ENCODE results near the gene MYL12B. TPM values are rescaled to one million over a fixed set of nuclear protein-coding genes. Genes with fewer than 3 reads are reported as not detected.

Gene MYL12B
- total RNA-seq, 1 experiment from 2014 or later = 229 TPM

GRCh38 chr18:3283908-3284307 is 22.0 kb downstream of the MYL12B start:
- ChIA-PET POLR2A (interaction anchor here (0.6 to 6.3 kb wide), 7 partner anchors 8 to 382 kb away, joined by 3 to 59 read pairs (median 14); no protein-coding TSS in a partner anchor), CTCF (interaction anchor here (0.6 to 8.0 kb wide), 10 partner anchors 9 to 815 kb away, joined by 3 to 106 read pairs (median 6); no protein-coding TSS in a partner anchor)
- Mint-ChIP-seq H3K4me1 (ENCODE audit: insufficient read depth, unreplicated experiment) (peaks cover 6% of the 10 kb centered on the region), H3K27ac (ENCODE audit: low read depth, unreplicated experiment) (no peak overlapping the region), H3K27me3 (ENCODE audit: insufficient read depth, unreplicated experiment) (no peaks in the 10 kb centered on the region), H3K4me3 (ENCODE audit: unreplicated experiment) (no peak overlapping the region), H3K9me3 (ENCODE audit: unreplicated experiment) (no peaks in the 10 kb centered on the region), H3K36me3 (ENCODE audit: insufficient read depth, unreplicated experiment) (peaks cover 15% of the 10 kb centered on the region)
- no peak for TF ChIP-seq CTCF (IDR thresholded peaks at IDR 0.05; ENCODE audit: unreplicated experiment)
- no TSS peak for BruUV-seq (replicated peaks)
- intact Hi-C loops (cut with micrococcal nuclease) = loop anchor here (10.0 kb wide), 1 partner anchor 711 kb away; no protein-coding TSS in a partner anchor
- no peak for DNase-seq (ENCODE audit: unreplicated experiment)

- Mint-ChIP-seq H3K4me1 (ENCODE audit: insufficient read depth, unreplicated experiment) (peaks cover 6% of the 10 kb centered on the region), H3K27ac (ENCODE audit: low read depth, unreplicated experiment) (no peak overlapping the region), H3K36me3 (ENCODE audit: insufficient read depth, unreplicated experiment) (peaks cover 9% of the 10 kb centered on the region), H3K9me3 (ENCODE audit: unreplicated experiment) (no peaks in the 10 kb centered on the region), H3K27me3 (ENCODE audit: insufficient read depth, unreplicated experiment) (no peaks in the 10 kb centered on the region), H3K4me3 (ENCODE audit: unreplicated experiment) (no peak overlapping the region)
- ChIA-PET CTCF (interaction anchor here (0.6 to 8.0 kb wide), 13 partner anchors 9 to 815 kb away, joined by 3 to 106 read pairs (median 4); no protein-coding TSS in a partner anchor), POLR2A (interaction anchor here (0.6 to 6.3 kb wide), 6 partner anchors 7 to 382 kb away, joined by 3 to 59 read pairs (median 10); no protein-coding TSS in a partner anchor)
- BruUV-seq (replicated peaks) = no TSS peak
- no peak for TF ChIP-seq CTCF (IDR thresholded peaks at IDR 0.05; ENCODE audit: unreplicated experiment)
- intact Hi-C loops (cut with micrococcal nuclease) = loop anchor here (10.0 kb wide), 1 partner anchor 710 kb away; no protein-coding TSS in a partner anchor
- DNase-seq (ENCODE audit: unreplicated experiment) = no peak
Observed at GRCh38 chr18:3284501-3284900, 22.6 kb downstream of the MYL12B start.

GRCh38 chr18:3286159-3286558 is 24.2 kb downstream of the MYL12B start:
- Mint-ChIP-seq H3K4me1 (ENCODE audit: insufficient read depth, unreplicated experiment) (peaks cover 6% of the 10 kb centered on the region), H3K27ac (ENCODE audit: low read depth, unreplicated experiment) (no peak overlapping the region), H3K4me3 (ENCODE audit: unreplicated experiment) (no peak overlapping the region), H3K9me3 (ENCODE audit: unreplicated experiment) (peaks cover 7% of the 10 kb centered on the region), H3K36me3 (ENCODE audit: insufficient read depth, unreplicated experiment) (no peaks in the 10 kb centered on the region), H3K27me3 (ENCODE audit: insufficient read depth, unreplicated experiment) (no peaks in the 10 kb centered on the region)
- BruUV-seq (replicated peaks) = no TSS peak
- CTCF ChIA-PET = interaction anchor here (0.8 to 8.0 kb wide), 5 partner anchors 9 to 380 kb away, joined by 3 to 106 read pairs (median 8); no protein-coding TSS in a partner anchor
- POLR2A ChIA-PET = interaction anchor here (0.7 to 3.0 kb wide), 6 partner anchors 11 to 379 kb away, joined by 3 to 15 read pairs (median 3); no protein-coding TSS in a partner anchor
- no peak for DNase-seq (ENCODE audit: unreplicated experiment)
- TF ChIP-seq CTCF (IDR thresholded peaks at IDR 0.05; ENCODE audit: unreplicated experiment) = no peak
- intact Hi-C loops (cut with micrococcal nuclease) = loop anchor here (10.0 kb wide), 1 partner anchor 709 kb away; no protein-coding TSS in a partner anchor

GRCh38 chr18:3293196-3293951 is 31.4 kb downstream of the MYL12B start:
- Mint-ChIP-seq H3K4me1 (ENCODE audit: insufficient read depth, unreplicated experiment) (peaks cover 5% of the 10 kb centered on the region), H3K36me3 (ENCODE audit: insufficient read depth, unreplicated experiment) (no peaks in the 10 kb centered on the region), H3K27me3 (ENCODE audit: insufficient read depth, unreplicated experiment) (no peaks in the 10 kb centered on the region), H3K9me3 (ENCODE audit: unreplicated experiment) (peaks cover 35% of the 10 kb centered on the region), H3K27ac (ENCODE audit: low read depth, unreplicated experiment) (no peak overlapping the region), H3K4me3 (ENCODE audit: unreplicated experiment) (no peak overlapping the region)
- DNase-seq (ENCODE audit: unreplicated experiment) = no peak
- no peak for TF ChIP-seq CTCF (IDR thresholded peaks at IDR 0.05; ENCODE audit: unreplicated experiment)
- ChIA-PET POLR2A (interaction anchor here (2.4 kb wide), 1 partner anchor 156 kb away, joined by 9 read pairs; the partner anchor contains the start of gene TGIF1), CTCF (interaction anchor here (0.6 to 2.1 kb wide), 6 partner anchors 9 to 372 kb away, joined by 3 to 10 read pairs (median 4); no protein-coding TSS in a partner anchor)
- no TSS peak for BruUV-seq (replicated peaks)
- intact Hi-C loops (cut with micrococcal nuclease) = no loop called here

Measured in MCF 10A (cell line).